ENCODE data around the gene APP. TPM values are rescaled to one million over a fixed set of nuclear protein-coding genes. Genes with fewer than 3 reads are reported as not detected.

APP gene
- total RNA-seq, 4 donors from 2014 or later = 209 to 297 (median 240) TPM

GRCh38 chr21:26179501-26179900 is 8.9 kb upstream of the APP start:
- DNase-seq = no peak
- TF ChIP-seq POLR2A (IDR thresholded peaks at IDR 0.05) (no peak), CTCF (IDR thresholded peaks at IDR 0.05) (no peak)

GRCh38 chr21:26177746-26178426 is 7.3 kb upstream of the APP start:
- no peaks in the 10 kb centered on the region for H3K9me3 ChIP-seq
- H3K27ac ChIP-seq = no peak overlapping the region
- H3K4me3 ChIP-seq = no peak overlapping the region
- TF ChIP-seq CTCF (IDR thresholded peaks at IDR 0.05) (no peak), POLR2A (IDR thresholded peaks at IDR 0.05) (no peak)
- H3K27me3 ChIP-seq = no peaks in the 10 kb centered on the region
- H3K4me1 ChIP-seq = no peaks in the 10 kb centered on the region
- H3K36me3 ChIP-seq = no peaks in the 10 kb centered on the region
- no peak for DNase-seq

More at GRCh38 chr21:26179501-26179900, 8.9 kb upstream of the APP start:
- no peak overlapping the region for H3K4me3 ChIP-seq
- no peaks in the 10 kb centered on the region for H3K27me3 ChIP-seq
- no peaks in the 10 kb centered on the region for H3K4me1 ChIP-seq
- H3K36me3 ChIP-seq = no peaks in the 10 kb centered on the region
- H3K27ac ChIP-seq = no peak overlapping the region
- no peaks in the 10 kb centered on the region for H3K9me3 ChIP-seq

GRCh38 chr21:26177187-26177586 is 6.6 kb upstream of the APP start:
- no peak overlapping the region for H3K27ac ChIP-seq
- H3K27me3 ChIP-seq = no peaks in the 10 kb centered on the region
- no peak for TF ChIP-seq CTCF (IDR thresholded peaks at IDR 0.05)
- no peak for TF ChIP-seq POLR2A (IDR thresholded peaks at IDR 0.05)
- H3K9me3 ChIP-seq = no peaks in the 10 kb centered on the region
- H3K4me1 ChIP-seq = no peaks in the 10 kb centered on the region
- H3K4me3 ChIP-seq = no peak overlapping the region
- H3K36me3 ChIP-seq = no peaks in the 10 kb centered on the region
- DNase-seq = no peak

GRCh38 chr21:26171258-26172100 is 909 bp upstream of the APP start:
- Histone ChIP-seq H3K36me3 (no peaks in the 10 kb centered on the region), H3K27ac (peak overlapping the region in 1 of 4 donors; percentile 81), H3K4me1 (peaks cover 0 to 10% (median 0%) of the 10 kb centered on the region in 4 donors), H3K9me3 (no peaks in the 10 kb centered on the region), H3K27me3 (no peaks in the 10 kb centered on the region), H3K4me3 (peak overlapping the region; percentile 62 to 89 (median 84))
- DNase-seq = no peak
- no peak for TF ChIP-seq CTCF (IDR thresholded peaks at IDR 0.05)
- no peak for TF ChIP-seq POLR2A (IDR thresholded peaks at IDR 0.05)

GRCh38 chr21:26169611-26170470 is 729 bp downstream of the APP start:
- TF ChIP-seq CTCF (IDR thresholded peaks at IDR 0.05) = no peak
- peak in 1 of 2 donors; percentile 43 for TF ChIP-seq POLR2A (IDR thresholded peaks at IDR 0.05)
- peaks cover 0 to 10% (median 0%) of the 10 kb centered on the region in 4 donors for H3K4me1 ChIP-seq
- H3K4me3 ChIP-seq = peak overlapping the region; percentile 62 to 89 (median 84)
- H3K27me3 ChIP-seq = no peaks in the 10 kb centered on the region
- H3K27ac ChIP-seq = peak overlapping the region; percentile 72 to 86 (median 84)
- peak; percentile 21 to 85 (median 71) for DNase-seq
- H3K36me3 ChIP-seq = no peaks in the 10 kb centered on the region
- no peaks in the 10 kb centered on the region for H3K9me3 ChIP-seq
